ENCODE data around the gene CUEDC2. TPM values are rescaled to one million over a fixed set of nuclear protein-coding genes. Genes with fewer than 3 reads are reported as not detected.

CUEDC2 gene
- total and polyA plus RNA-seq, 10 of the 15 experiments (the other 5 are each of a cell fraction or from before 2014, with no cell fraction given): 20.4 to 121 (median 75.0) TPM

- ChIA-PET CTCF (no interaction called here), RAD21 (ENCODE audit: unreplicated experiment) (no interaction called here), POLR2A (interaction anchor here (0.6 kb wide), 1 partner anchor 36 kb away, joined by 5 read pairs; no protein-coding TSS in a partner anchor), SMC1A (ENCODE audit: uncharacterized antibody, unreplicated experiment) (no interaction called here)
- in situ Hi-C loops (cut with MboI) (no loop called here), intact Hi-C loops (cut with micrococcal nuclease; ENCODE audit: unreplicated experiment) (no loop called here)
- H3K27me3 ChIP-seq (replicated peaks in 1 of 2; ENCODE audit: control insufficient read depth in 2 of 2, insufficient read depth in 2 of 2, low read length in 1 of 2): peaks cover 3% of the 10 kb centered on the region in 2 experiments
- no peak overlapping the region for H3K27ac ChIP-seq (ENCODE audit: control insufficient read depth, insufficient read depth)
- WGBS (ENCODE audit: insufficient coverage, insufficient replicate concordance, low lambda C conversion rate, missing lambda C conversion rate): 24% methylated on average over 9 of the region's 9 CpGs
- no TSS peak for BruUV-seq (replicated peaks)
- DNase-seq (ENCODE audit: low read depth, low spot score) (no peak), ATAC-seq (no peak), FAIRE-seq (no peak)
- no peak overlapping the region for H3K4me2 ChIP-seq (ENCODE audit: control insufficient read depth, insufficient read depth)
- no peaks in the 10 kb centered on the region for H3K9me3 ChIP-seq (replicated peaks; ENCODE audit: control insufficient read depth, insufficient read depth, low read length)
- no peaks in the 10 kb centered on the region for H3K36me3 ChIP-seq (ENCODE audit: control insufficient read depth in 2 of 2, insufficient read depth in 2 of 2, low read length in 1 of 2)
- H3K9ac ChIP-seq (ENCODE audit: control insufficient read depth, insufficient read depth, low read length): no peak overlapping the region
- H2AFZ ChIP-seq (ENCODE audit: control insufficient read depth, low read depth, low read length): no peak overlapping the region
- H3K4me1 ChIP-seq (ENCODE audit: control insufficient read depth, insufficient read depth, low read length): peaks cover 17% of the 10 kb centered on the region
- H3K4me3 ChIP-seq: no peak overlapping the region
- H3K79me2 ChIP-seq (ENCODE audit: control insufficient read depth, insufficient read depth, low read length): no peaks in the 10 kb centered on the region
- TF ChIP-seq RELA (IDR thresholded peaks at IDR 0.05; ENCODE audit: borderline replicate concordance, partially characterized antibody) (no peak), CBX5 (IDR thresholded peaks at IDR 0.05; ENCODE audit: low read depth) (no peak), FOS (IDR thresholded peaks at IDR 0.05; ENCODE audit: borderline replicate concordance, extremely low read depth, insufficient read length) (no peak), SREBF2 (IDR thresholded peaks at IDR 0.05; ENCODE audit: low read length) (no peak), HCFC1 (IDR thresholded peaks at IDR 0.05; ENCODE audit: low read length) (no peak), HDAC6 (IDR thresholded peaks at IDR 0.05; ENCODE audit: unreplicated experiment) (no peak), RAD51 (IDR thresholded peaks at IDR 0.05) (no peak), STAT1 (conservative IDR thresholded peaks at IDR 0.05) (no peak)
- TF ChIP-seq, protein P1, sequence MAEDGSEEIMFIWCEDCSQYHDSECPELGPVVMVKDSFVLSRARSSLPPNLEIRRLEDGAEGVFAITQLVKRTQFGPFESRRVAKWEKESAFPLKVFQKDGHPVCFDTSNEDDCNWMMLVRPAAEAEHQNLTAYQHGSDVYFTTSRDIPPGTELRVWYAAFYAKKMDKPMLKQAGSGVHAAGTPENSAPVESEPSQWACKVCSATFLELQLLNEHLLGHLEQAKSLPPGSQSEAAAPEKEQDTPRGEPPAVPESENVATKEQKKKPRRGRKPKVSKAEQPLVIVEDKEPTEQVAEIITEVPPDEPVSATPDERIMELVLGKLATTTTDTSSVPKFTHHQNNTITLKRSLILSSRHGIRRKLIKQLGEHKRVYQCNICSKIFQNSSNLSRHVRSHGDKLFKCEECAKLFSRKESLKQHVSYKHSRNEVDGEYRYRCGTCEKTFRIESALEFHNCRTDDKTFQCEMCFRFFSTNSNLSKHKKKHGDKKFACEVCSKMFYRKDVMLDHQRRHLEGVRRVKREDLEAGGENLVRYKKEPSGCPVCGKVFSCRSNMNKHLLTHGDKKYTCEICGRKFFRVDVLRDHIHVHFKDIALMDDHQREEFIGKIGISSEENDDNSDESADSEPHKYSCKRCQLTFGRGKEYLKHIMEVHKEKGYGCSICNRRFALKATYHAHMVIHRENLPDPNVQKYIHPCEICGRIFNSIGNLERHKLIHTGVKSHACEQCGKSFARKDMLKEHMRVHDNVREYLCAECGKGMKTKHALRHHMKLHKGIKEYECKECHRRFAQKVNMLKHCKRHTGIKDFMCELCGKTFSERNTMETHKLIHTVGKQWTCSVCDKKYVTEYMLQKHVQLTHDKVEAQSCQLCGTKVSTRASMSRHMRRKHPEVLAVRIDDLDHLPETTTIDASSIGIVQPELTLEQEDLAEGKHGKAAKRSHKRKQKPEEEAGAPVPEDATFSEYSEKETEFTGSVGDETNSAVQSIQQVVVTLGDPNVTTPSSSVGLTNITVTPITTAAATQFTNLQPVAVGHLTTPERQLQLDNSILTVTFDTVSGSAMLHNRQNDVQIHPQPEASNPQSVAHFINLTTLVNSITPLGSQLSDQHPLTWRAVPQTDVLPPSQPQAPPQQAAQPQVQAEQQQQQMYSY (CRISPR knock-in tag; IDR thresholded peaks at IDR 0.05): no peak
- TF ChIP-seq, protein P2, sequence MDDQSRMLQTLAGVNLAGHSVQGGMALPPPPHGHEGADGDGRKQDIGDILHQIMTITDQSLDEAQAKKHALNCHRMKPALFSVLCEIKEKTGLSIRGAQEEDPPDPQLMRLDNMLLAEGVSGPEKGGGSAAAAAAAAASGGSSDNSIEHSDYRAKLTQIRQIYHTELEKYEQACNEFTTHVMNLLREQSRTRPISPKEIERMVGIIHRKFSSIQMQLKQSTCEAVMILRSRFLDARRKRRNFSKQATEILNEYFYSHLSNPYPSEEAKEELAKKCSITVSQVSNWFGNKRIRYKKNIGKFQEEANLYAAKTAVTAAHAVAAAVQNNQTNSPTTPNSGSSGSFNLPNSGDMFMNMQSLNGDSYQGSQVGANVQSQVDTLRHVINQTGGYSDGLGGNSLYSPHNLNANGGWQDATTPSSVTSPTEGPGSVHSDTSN (IDR thresholded peaks at IDR 0.05; ENCODE audit: insufficient replicate concordance, low read depth, low read length): no peak
- H4K20me1 ChIP-seq (ENCODE audit: control insufficient read depth, insufficient read depth): peaks cover 5% of the 10 kb centered on the region; the same call in 1 of the 2 replicates
Measured at GRCh38 chr10:102416283-102416682, 16.1 kb downstream of the CUEDC2 start.
